AG04449 (cell line): ENCODE data around the gene NEO1.

Experiments
- CTCF ChIA-PET: fragments of 350-600 bp; formaldehyde crosslinking; extraction: SDS; loops from one replicate; lab custom pipeline; 2021; ENCODE audit warnings: antibody characterized with exemption; lab: Yijun Ruan, JAX
- POLR2A ChIA-PET: fragments of 400-600, 350-600 bp; formaldehyde crosslinking; extraction: SDS; loops from one replicate; lab custom pipeline; 2020; ENCODE audit warnings: antibody characterized with exemption, inconsistent platforms; lab: Yijun Ruan, JAX
- DNase-seq: peaks from one replicate; pipeline ENCODE4 v3.0.0-alpha.2; 2010; ENCODE audit warnings: low read depth, low spot score
- H3K4me3 ChIP-seq: 2 replicates; pipeline ENCODE4 v1.5.1; 2011; ENCODE audit warnings: low read depth, mild to moderate bottlenecking, control low read depth, low read length
- TF ChIP-seq, protein P1 (sequence below): IDR thresholded peaks from one replicate; pipeline ENCODE4 v1.5.1; 2011; ENCODE audit warnings: mild to moderate bottlenecking, moderate library complexity, low read length, control low read depth, inconsistent platforms; ENCODE audit not compliant: insufficient read depth; ENCODE audit errors: missing control alignments

The NEO1 gene

DNA sequence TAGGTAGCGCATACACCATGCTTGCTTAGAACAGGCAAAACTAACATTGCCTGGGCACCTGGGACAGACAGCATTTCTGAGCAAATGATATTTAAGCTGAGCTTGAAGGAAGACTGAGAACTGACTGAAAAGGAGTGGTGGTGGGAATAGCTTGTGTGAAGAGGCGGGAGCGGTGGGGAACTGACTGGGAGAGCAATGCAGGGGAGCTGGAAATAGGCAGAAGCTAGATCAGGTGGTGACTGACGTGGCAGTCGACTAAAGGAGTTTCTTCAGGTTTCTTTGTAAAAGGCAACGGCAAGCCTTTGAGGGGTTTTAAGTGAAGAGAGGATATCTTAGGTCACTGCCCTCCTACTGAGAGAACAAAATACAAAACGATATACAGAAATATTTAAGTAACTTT, 61.8 kb downstream of the NEO1 start:
- CTCF ChIA-PET = interaction anchor here (1.5 kb wide), 1 partner anchor 14 kb away, joined by 3 read pairs; no protein-coding TSS in a partner anchor
- DNase-seq = no peak
- POLR2A ChIA-PET = no interaction called here
- TF ChIP-seq, protein P1, sequence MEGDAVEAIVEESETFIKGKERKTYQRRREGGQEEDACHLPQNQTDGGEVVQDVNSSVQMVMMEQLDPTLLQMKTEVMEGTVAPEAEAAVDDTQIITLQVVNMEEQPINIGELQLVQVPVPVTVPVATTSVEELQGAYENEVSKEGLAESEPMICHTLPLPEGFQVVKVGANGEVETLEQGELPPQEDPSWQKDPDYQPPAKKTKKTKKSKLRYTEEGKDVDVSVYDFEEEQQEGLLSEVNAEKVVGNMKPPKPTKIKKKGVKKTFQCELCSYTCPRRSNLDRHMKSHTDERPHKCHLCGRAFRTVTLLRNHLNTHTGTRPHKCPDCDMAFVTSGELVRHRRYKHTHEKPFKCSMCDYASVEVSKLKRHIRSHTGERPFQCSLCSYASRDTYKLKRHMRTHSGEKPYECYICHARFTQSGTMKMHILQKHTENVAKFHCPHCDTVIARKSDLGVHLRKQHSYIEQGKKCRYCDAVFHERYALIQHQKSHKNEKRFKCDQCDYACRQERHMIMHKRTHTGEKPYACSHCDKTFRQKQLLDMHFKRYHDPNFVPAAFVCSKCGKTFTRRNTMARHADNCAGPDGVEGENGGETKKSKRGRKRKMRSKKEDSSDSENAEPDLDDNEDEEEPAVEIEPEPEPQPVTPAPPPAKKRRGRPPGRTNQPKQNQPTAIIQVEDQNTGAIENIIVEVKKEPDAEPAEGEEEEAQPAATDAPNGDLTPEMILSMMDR = no peak
- H3K4me3 ChIP-seq = no peak overlapping the region

DNA sequence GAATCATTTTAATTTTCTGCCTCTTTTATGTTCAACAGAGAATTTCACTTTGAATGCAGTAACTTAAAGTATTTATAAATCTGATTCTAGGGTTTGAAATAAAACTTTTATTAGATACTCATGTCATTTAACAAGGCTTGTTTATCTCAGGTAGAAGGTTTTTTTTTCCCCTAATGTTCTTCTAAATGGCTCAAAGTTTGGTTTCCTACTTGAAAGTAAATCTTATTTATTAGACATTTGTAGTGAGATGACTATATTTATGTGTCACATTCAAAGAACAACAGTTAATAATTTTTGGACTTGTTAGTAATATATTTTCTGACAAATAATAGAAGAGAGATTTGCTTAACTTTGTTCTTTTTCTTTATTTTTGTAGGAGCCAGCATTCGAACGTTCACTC, 63.9 kb downstream of the NEO1 start:
- ChIA-PET CTCF (no interaction called here), POLR2A (no interaction called here)
- TF ChIP-seq, protein P1 = no peak
- H3K4me3 ChIP-seq = no peak overlapping the region
- DNase-seq = no peak

DNA sequence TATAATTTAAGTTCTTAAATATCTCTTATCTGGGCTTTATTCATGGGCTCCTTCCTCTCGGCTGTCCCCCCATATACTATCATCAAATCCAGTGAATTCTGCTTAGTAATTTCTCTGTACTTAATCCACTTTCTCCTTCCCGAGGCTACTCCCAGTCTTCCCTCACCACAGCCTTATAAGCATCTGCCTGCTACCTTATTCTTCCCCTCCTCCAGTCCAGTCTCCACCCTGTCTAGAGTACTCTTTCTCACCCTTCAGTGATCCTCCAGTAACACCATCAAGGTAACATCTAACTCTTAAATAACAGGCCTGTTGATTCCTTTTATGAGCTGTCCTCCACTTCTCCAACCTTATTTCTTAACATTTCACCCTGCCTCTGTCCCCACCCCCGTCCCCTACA, 65.8 kb downstream of the NEO1 start:
- ChIA-PET CTCF (interaction anchor here (0.6 kb wide), 1 partner anchor 36 kb away, joined by 4 read pairs; no protein-coding TSS in a partner anchor), POLR2A (no interaction called here)
- no peak for DNase-seq
- TF ChIP-seq, protein P1 = no peak
- H3K4me3 ChIP-seq = no peak overlapping the region

DNA sequence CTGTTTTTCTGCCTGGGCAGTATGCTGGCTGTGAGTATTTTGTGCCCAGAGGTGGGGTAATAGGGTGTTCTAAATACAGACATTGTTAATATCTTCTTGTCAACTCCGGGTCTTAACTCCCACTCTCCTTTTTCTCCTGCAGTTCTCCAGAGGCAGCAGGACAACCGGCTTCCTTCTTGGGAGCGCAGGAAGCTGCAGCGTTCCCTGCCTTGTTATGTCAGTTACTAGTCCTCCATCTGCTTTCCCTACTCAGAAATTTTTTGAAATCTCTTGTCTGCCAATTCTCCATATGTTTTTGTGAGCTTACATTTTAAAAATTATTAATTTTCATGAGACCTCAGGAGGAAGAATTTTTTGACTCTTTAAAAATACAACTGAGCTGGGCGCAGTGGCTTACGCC, 67.2 kb downstream of the NEO1 start:
- ChIA-PET CTCF (no interaction called here), POLR2A (no interaction called here)
- no peak overlapping the region for H3K4me3 ChIP-seq
- TF ChIP-seq, protein P1 = no peak
- no peak for DNase-seq

DNA sequence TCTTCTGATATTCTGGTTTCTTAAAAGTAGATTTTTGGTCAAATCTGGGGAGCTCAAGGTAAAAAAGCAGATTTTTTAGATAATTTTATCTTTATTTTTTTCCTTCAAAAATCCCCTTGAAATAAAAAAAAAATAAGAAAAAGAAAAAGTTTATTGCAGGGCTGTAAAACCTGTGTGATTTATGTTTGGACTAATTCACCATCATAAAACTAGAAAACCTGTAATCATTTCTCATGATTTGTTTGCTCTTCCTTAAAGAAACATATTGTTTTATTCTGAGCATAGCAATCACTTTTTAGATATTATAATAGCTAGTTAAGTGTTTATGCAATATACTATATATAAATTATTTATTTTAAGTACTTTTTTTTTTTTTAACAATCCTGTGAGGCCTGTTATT, 68.0 kb downstream of the NEO1 start:
- no peak for DNase-seq
- H3K4me3 ChIP-seq = no peak overlapping the region
- ChIA-PET CTCF (no interaction called here), POLR2A (no interaction called here)
- TF ChIP-seq, protein P1 = no peak

DNA sequence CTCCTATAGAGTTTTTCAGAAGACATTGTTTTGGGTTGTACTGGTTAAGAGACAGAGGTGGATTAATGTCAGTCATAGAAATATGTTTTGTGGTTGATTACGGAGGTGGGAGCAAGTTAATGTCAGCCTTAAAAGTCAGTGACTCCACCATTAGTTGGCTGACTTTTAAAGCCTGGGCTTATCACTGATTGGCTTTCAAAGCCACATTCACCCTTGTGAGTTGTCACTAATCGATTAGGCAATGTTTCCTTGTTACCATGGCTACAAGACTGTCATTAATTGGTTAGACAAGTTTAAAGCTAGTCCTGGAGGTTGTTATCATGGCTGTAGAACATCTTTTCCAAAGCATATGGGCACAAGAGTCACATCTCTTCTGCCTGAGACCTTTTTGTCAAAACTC, 73.0 kb downstream of the NEO1 start:
- no peak overlapping the region for H3K4me3 ChIP-seq
- ChIA-PET CTCF (interaction anchor here (0.8 kb wide), 1 partner anchor 10 kb away, joined by 3 read pairs; no protein-coding TSS in a partner anchor), POLR2A (no interaction called here)
- no peak for DNase-seq
- TF ChIP-seq, protein P1 = no peak
